Fibroblast of the aortic adventitia (primary cell): ENCODE data around the gene ACTR3C. TPM values are rescaled to one million over a fixed set of nuclear protein-coding genes. Genes with fewer than 3 reads are reported as not detected.
"Not testable (repeated sequence)": the region's sequence is repeated elsewhere in the genome, so short reads cannot be mapped to it uniquely, and the experiment has no call there.

Source experiments
- DNase-seq: peaks from one replicate; pipeline ENCODE4 v3.0.0-alpha.2; 2010; ENCODE audit warnings: low read depth
- H3K4me3 ChIP-seq: 2 replicates; pipeline ENCODE4 v1.5.1; 2011; ENCODE audit warnings: low read depth, mild to moderate bottlenecking, control low read depth, low read length, moderate library complexity
- total RNA-seq: library from RNA; depleted of rRNA; stranded (reverse); fragments of >200 nt; gene quantifications from 2 replicates; pipeline ENCODE4 v1.2.3, GENCODE V29; 2012; ENCODE audit warnings: low replicate concordance
- TF ChIP-seq, protein P1 (sequence below): IDR thresholded peaks from 2 replicates; pipeline ENCODE4 v1.5.1; 2011; ENCODE audit warnings: mild to moderate bottlenecking, low read length, control low read depth, inconsistent platforms; ENCODE audit not compliant: insufficient read depth

The ACTR3C gene
- total RNA-seq, 1 donor, result 0.54 TPM

- TF ChIP-seq, protein P1, sequence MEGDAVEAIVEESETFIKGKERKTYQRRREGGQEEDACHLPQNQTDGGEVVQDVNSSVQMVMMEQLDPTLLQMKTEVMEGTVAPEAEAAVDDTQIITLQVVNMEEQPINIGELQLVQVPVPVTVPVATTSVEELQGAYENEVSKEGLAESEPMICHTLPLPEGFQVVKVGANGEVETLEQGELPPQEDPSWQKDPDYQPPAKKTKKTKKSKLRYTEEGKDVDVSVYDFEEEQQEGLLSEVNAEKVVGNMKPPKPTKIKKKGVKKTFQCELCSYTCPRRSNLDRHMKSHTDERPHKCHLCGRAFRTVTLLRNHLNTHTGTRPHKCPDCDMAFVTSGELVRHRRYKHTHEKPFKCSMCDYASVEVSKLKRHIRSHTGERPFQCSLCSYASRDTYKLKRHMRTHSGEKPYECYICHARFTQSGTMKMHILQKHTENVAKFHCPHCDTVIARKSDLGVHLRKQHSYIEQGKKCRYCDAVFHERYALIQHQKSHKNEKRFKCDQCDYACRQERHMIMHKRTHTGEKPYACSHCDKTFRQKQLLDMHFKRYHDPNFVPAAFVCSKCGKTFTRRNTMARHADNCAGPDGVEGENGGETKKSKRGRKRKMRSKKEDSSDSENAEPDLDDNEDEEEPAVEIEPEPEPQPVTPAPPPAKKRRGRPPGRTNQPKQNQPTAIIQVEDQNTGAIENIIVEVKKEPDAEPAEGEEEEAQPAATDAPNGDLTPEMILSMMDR, result peak; percentile 65
- peak; percentile 28 for DNase-seq
- H3K4me3 ChIP-seq, result not testable (repeated sequence)
Observed at GRCh38 chr7:150276132-150276695, 47.1 kb downstream of the ACTR3C start.

GRCh38 chr7:150271898-150272297, 51.4 kb downstream of the ACTR3C start:
- DNase-seq, H3K4me3 ChIP-seq: not testable (repeated sequence)

GRCh38 chr7:150270101-150270824, 53.1 kb downstream of the ACTR3C start:
- H3K4me3 ChIP-seq, DNase-seq: not testable (repeated sequence)

DNA sequence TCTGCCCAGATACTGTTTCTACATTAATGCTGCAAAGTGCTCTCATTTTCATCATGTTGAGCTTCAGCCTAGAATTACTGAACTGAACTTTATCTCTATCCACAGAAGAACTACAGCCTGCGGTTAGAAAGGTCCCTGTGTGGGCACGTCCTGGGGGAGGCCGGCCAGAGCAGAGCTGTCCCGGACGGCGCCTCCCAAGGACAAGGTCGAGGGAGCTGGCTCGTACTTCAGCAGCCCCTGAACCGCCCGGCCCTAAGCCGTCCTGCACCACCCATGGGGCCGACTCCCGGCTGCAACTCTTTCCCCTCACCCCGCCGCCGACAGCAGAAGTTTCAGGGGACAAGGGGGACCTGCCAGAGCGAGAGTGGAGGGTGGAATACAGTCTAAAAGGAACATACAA, 54.5 kb downstream of the ACTR3C start:
- not testable (repeated sequence) for H3K4me3 ChIP-seq, DNase-seq

- H3K4me3 ChIP-seq, DNase-seq: not testable (repeated sequence)
Observed at GRCh38 chr7:150268287-150268686, 55.1 kb downstream of the ACTR3C start.

DNA sequence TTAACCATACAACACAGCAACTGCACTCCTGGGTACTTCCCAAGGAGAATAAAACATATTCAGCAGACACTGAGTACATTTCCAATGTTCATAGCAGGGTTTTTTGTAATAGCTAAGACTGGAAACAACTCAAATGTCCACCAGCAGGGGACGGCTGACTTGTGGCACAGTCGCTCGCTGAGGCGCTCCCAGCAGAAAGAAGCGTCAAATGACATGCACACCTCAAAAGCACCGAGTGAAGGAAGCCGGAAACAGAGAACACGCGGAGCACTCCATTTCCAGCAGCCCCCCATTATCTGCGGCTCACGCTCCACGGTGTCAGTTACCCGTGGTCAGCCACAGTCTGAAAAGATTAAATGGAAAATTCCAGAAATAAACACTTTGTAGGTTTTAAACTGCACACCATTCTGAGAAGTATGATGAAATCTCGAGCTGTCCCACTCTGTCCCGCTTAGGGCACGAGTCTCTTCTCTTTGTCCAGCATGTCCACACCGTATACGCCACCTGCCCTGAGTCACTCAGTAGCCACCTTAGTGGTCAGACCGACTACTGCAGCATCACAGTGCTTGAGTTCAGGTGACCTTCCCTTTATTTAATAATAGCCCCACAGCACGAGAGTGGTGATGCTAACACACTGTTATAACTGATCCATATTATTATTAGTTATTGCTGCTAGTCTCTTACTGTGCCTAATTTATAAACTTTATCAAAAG, 56.2 kb downstream of the ACTR3C start:
- DNase-seq, H3K4me3 ChIP-seq: not testable (repeated sequence)

- not testable (repeated sequence) for DNase-seq, H3K4me3 ChIP-seq
Observed at GRCh38 chr7:150262656-150263055, 60.7 kb downstream of the ACTR3C start.

DNA sequence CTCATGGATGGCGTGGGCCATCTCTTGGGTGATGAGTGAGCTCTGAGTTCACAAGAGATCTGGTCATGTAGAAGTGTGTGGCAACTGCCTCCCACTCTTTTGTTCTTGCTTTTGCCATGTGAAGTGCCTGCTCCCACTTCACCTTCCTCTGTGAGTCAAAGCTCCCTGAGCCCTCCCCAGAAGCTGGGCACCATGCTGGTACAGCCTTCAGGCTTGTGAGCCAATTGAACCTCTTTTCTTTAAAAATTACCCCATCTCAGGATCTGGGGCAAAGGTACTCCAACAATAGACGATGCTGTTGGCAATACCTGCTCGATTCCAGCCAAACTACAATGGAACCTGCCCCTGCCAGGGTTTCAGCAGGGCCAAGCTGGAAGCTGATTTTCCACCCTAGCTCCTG, 75.6 kb downstream of the ACTR3C start:
- not testable (repeated sequence) for H3K4me3 ChIP-seq

GRCh38 chr7:150245208-150245607, 78.1 kb downstream of the ACTR3C start:
- not testable (repeated sequence) for DNase-seq

More for the DNA sequence above, 75.6 kb downstream of the ACTR3C start:
- not testable (repeated sequence) for DNase-seq

GRCh38 chr7:150242935-150243334, 80.4 kb downstream of the ACTR3C start:
- DNase-seq, H3K4me3 ChIP-seq: not testable (repeated sequence)

More at GRCh38 chr7:150245208-150245607, 78.1 kb downstream of the ACTR3C start:
- H3K4me3 ChIP-seq, result not testable (repeated sequence)

DNA sequence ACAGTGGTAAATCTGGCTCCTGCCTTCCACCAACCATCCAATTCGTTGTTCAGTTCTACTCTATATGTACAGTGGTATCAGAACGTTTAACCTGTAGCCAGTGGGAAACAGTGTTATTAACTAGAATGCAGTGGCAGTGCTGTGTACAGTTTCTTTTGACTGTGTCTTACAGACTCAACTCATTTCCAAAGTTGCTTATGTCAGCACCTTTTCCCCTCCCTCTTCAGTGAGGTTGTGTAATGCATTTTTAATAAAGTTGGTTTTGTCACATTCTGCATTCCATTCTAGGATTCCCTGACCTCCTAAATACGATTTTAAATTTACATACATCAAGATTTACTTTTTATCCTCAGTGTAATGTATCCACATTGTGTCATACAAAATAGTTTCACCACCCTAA, 97.9 kb downstream of the ACTR3C start:
- not testable (repeated sequence) for H3K4me3 ChIP-seq, DNase-seq

- not testable (repeated sequence) for H3K4me3 ChIP-seq, DNase-seq
Observed at GRCh38 chr7:150222083-150222972, 101.0 kb downstream of the ACTR3C start.

DNA sequence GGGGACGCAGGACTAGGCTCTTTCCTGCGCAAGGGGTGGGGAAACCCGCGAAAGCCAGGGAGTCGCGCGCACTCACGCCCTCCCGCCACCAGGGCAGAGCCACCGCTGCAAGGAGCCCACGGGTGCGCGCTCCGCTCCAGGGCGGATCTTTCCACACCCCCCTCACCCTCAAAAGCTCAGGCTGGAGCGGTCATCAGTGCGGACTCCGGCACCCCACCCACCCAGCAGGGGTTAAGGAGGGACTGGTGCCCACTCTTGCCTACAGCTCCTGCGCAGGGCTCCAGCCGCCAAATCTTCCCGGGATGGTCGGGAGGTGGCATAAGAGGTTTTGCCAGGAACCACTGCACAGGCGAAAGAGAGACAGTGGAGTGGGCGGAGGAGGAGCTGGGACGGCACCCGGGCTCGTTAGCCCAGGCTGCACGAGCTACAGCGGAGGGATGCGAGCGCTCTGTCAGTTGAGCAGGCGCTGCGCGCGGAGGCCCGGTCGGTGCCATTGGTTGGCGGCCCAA, 102.6 kb downstream of the ACTR3C start:
- not testable (repeated sequence) for H3K4me3 ChIP-seq, DNase-seq

- not testable (repeated sequence) for H3K4me3 ChIP-seq, DNase-seq
Observed at GRCh38 chr7:150219941-150220658, 103.2 kb downstream of the ACTR3C start.

DNA sequence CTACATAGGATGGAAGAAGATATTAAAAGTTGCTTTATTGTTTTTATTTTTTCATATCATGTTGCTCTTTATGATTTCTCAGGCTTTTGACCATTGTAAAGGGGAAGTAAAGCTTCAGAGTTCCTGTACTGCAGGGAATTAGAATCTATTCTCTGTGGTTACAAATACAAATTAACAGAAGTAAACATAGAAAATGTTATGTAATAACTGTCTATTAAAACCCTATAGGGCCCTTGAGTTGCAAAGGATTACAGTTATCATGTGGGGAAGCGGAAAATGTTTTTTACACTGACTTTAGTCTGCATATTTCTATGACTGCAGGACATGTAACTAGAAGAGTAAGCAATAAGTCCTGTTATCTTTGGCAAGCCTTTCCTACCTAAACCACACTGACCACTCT, 116.5 kb downstream of the ACTR3C start:
- H3K4me3 ChIP-seq, DNase-seq: not testable (repeated sequence)

DNA sequence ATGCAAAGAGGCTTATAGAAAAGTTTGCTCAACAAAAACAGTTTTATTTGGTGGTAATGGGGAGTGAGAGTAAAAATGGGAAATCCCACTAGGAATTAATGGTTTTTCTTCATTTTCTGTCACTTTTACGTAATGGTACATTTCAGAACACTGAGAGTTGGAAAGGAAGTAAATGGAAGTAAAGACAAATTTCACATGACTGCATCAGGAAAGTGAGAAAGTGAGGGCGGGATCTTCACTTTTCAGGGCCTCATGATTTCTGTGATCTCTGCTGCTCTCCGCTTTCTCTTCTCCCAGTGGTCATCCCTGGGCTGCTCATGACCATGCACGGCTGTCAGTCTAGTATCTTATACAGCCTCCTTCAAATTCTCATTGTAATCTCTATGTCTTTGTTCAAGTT, 117.5 kb downstream of the ACTR3C start:
- DNase-seq, H3K4me3 ChIP-seq: not testable (repeated sequence)
